Uterus (tissue), 4 donors: Measurements from ENCODE around the gene PAQR7. TPM values are rescaled to one million over a fixed set of nuclear protein-coding genes. Genes with fewer than 3 reads are reported as not detected.
A peak's percentile ranks its signal among the peaks of the same experiment; 100 is the strongest.

Experiments used
- DNase-seq, 2 donors: peaks; one replicate each; pipeline ENCODE4 v3.0.0-alpha.2; 2019 to 2020
- H3K27ac ChIP-seq, 2 donors: fragments of 200-600 bp; sonication (generic); 1 replicate in 1 of 2; 2 replicates in 1 of 2; pipeline ENCODE4 v1.5.1; 2016 to 2018
- H3K27me3 ChIP-seq, 2 donors: fragments of 200-600 bp; sonication (generic); one replicate each; pipeline ENCODE4 v1.5.1; 2018 to 2019; ENCODE audit warnings: control low read depth in 1 of 2
- H3K36me3 ChIP-seq, 2 donors: fragments of 200-600 bp; sonication (generic); one replicate each; pipeline ENCODE4 v1.5.1; 2019; ENCODE audit warnings: control low read depth in 1 of 2
- H3K4me1 ChIP-seq, 2 donors: fragments of 200-600 bp; sonication (generic); one replicate each; pipeline ENCODE4 v1.5.1; 2018 to 2019; ENCODE audit warnings: control low read depth in 1 of 2
- H3K4me3 ChIP-seq, 2 donors: fragments of 200-600 bp; sonication (generic); 1 replicate in 1 of 2; 2 replicates in 1 of 2; pipeline ENCODE4 v1.5.1; 2018 to 2019; ENCODE audit warnings: mild to moderate bottlenecking in 1 of 2
- H3K9me3 ChIP-seq, 2 donors: fragments of 200-600 bp; sonication (generic); one replicate each; pipeline ENCODE4 v1.5.1; 2019; ENCODE audit warnings: control low read depth in 1 of 2
- CTCF ChIP-seq, 4 experiments: fragments of 200-600 bp in 2 of 4; fragments of 450-650 bp in 2 of 4; sonication (generic) in 2 of 4; IDR thresholded peaks; one replicate each; pipeline ENCODE4 v1.5.1; 2016 to 2019; ENCODE audit warnings: antibody characterized with exemption in 4 of 4, mild to moderate bottlenecking in 2 of 4, moderate library complexity in 1 of 4
- POLR2A ChIP-seq, 2 donors: fragments of 450-650 bp; IDR thresholded peaks; one replicate each; pipeline ENCODE4 v1.6.1; 2016; ENCODE audit warnings: antibody characterized with exemption in 2 of 2, mild to moderate bottlenecking in 1 of 2, moderate library complexity in 1 of 2
- intact Hi-C: fragments of 100-400 bp; cut with DNase I; formaldehyde crosslinking; loops from one replicate; pipeline ENCODE4 v1.15.1; 2023; ENCODE audit warnings: low total_unique reads
- total RNA-seq, 4 donors: library from RNA; depleted of rRNA in 3 of 4; stranded (reverse); fragments of >200 nt in 3 of 4; gene quantifications; one replicate each; pipeline versions ENCODE4 v1.1.0 to v1.2.4, GENCODE V29; 2014 to 2023
- donor health status: DM: yes; HTN: yes; CAD: no.

PAQR7 gene
- total RNA-seq, 4 donors from 2014 or later: 4.7 to 20.1 (median 9.9) TPM

GRCh38 chr1:25881266-25881665 is 5.8 kb upstream of the PAQR7 start:
- no peaks in the 10 kb centered on the region for H3K9me3 ChIP-seq
- no peak for DNase-seq
- H3K27ac ChIP-seq: no peak overlapping the region
- H3K36me3 ChIP-seq: no peaks in the 10 kb centered on the region
- H3K4me1 ChIP-seq: no peaks in the 10 kb centered on the region
- H3K27me3 ChIP-seq: no peaks in the 10 kb centered on the region
- intact Hi-C loops: no loop called here
- TF ChIP-seq POLR2A (IDR thresholded peaks at IDR 0.05): no peak
- no peak for TF ChIP-seq CTCF (IDR thresholded peaks at IDR 0.05)
- no peak overlapping the region for H3K4me3 ChIP-seq

- no peak overlapping the region for H3K27ac ChIP-seq
- H3K4me1 ChIP-seq: no peaks in the 10 kb centered on the region
- DNase-seq: no peak
- intact Hi-C loops: no loop called here
- no peaks in the 10 kb centered on the region for H3K36me3 ChIP-seq
- TF ChIP-seq POLR2A (IDR thresholded peaks at IDR 0.05) (no peak), CTCF (IDR thresholded peaks at IDR 0.05) (no peak)
- H3K27me3 ChIP-seq: no peaks in the 10 kb centered on the region
- H3K9me3 ChIP-seq: no peaks in the 10 kb centered on the region
- H3K4me3 ChIP-seq: no peak overlapping the region
These were observed 5.0 kb upstream of the PAQR7 start for GRCh38 chr1:25880518-25880917.

GRCh38 chr1:25879675-25880074 is 4.2 kb upstream of the PAQR7 start:
- H3K36me3 ChIP-seq: no peaks in the 10 kb centered on the region
- H3K4me1 ChIP-seq: no peaks in the 10 kb centered on the region
- no peak for TF ChIP-seq POLR2A (IDR thresholded peaks at IDR 0.05)
- H3K4me3 ChIP-seq: no peak overlapping the region
- H3K27me3 ChIP-seq: no peaks in the 10 kb centered on the region
- no peak overlapping the region for H3K27ac ChIP-seq
- no peak for DNase-seq
- intact Hi-C loops: no loop called here
- H3K9me3 ChIP-seq: no peaks in the 10 kb centered on the region

- Histone ChIP-seq H3K4me1 (no peaks in the 10 kb centered on the region), H3K27me3 (no peaks in the 10 kb centered on the region), H3K4me3 (no peak overlapping the region), H3K9me3 (no peaks in the 10 kb centered on the region), H3K27ac (no peak overlapping the region), H3K36me3 (no peaks in the 10 kb centered on the region)
- TF ChIP-seq CTCF (IDR thresholded peaks at IDR 0.05) (no peak), POLR2A (IDR thresholded peaks at IDR 0.05) (no peak)
- intact Hi-C loops: no loop called here
- DNase-seq: no peak
These were observed 3.2 kb upstream of the PAQR7 start for GRCh38 chr1:25878690-25879089.

- H3K4me3 ChIP-seq: no peak overlapping the region
- H3K27ac ChIP-seq: no peak overlapping the region
- TF ChIP-seq POLR2A (IDR thresholded peaks at IDR 0.05) (no peak), CTCF (IDR thresholded peaks at IDR 0.05) (no peak)
- no peaks in the 10 kb centered on the region for H3K36me3 ChIP-seq
- no peaks in the 10 kb centered on the region for H3K27me3 ChIP-seq
- intact Hi-C loops: no loop called here
- H3K9me3 ChIP-seq: no peaks in the 10 kb centered on the region
- H3K4me1 ChIP-seq: peaks cover 0 to 6% of the 10 kb centered on the region in 2 donors
- no peak for DNase-seq
These were observed 1.6 kb upstream of the PAQR7 start for GRCh38 chr1:25877155-25877554.

- intact Hi-C loops: no loop called here
- no peaks in the 10 kb centered on the region for H3K36me3 ChIP-seq
- H3K27me3 ChIP-seq: no peaks in the 10 kb centered on the region
- TF ChIP-seq POLR2A (IDR thresholded peaks at IDR 0.05) (no peak), CTCF (IDR thresholded peaks at IDR 0.05) (no peak)
- no peak for DNase-seq
- peak overlapping the region in 1 of 2 donors; percentile 90 for H3K27ac ChIP-seq
- peaks cover 0 to 9% of the 10 kb centered on the region in 2 donors for H3K4me1 ChIP-seq
- H3K4me3 ChIP-seq: no peak overlapping the region
- no peaks in the 10 kb centered on the region for H3K9me3 ChIP-seq
These were observed 1.2 kb upstream of the PAQR7 start for GRCh38 chr1:25876693-25877077.
